GM12865 (cell line): ENCODE results near the gene FRYL.
"Not testable (repeated sequence)": the region's sequence is repeated elsewhere in the genome, so short reads cannot be mapped to it uniquely, and the experiment has no call there.

ENCODE experiments used
- DNase-seq: peaks from one replicate; pipeline ENCODE4 v3.0.0; 2010; ENCODE audit warnings: low read depth
- H3K4me3 ChIP-seq: 2 replicates; pipeline ENCODE4 v1.5.1; 2011; ENCODE audit warnings: mild to moderate bottlenecking, low read depth, low read length, control low read depth
- TF ChIP-seq, protein P1 (sequence below): IDR thresholded peaks from 2 replicates; pipeline ENCODE4 v1.5.1; 2011; ENCODE audit warnings: low read length, control low read depth, low read depth, inconsistent platforms; ENCODE audit not compliant: insufficient read depth; ENCODE audit errors: missing control alignments

Gene FRYL

DNA sequence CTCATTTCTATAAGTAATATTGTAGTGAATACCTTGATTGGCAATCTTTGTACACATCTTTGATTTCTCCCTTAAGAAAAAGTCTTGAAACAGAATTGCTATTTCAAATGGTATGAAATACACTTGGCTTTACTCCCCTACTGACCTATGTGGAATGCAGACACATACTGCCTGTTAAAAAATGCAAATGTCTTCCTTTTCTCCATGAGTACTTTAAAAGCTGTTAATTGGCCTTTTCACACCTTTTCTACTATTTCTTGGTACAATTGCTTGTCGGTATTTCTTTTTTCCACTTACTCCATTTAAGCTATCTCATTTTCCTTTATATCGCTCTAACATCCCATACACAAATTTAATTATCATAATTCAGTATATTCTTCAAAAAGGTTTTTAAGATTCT, 87.2 kb downstream of the FRYL start:
- no peak for DNase-seq
- H3K4me3 ChIP-seq = no peak overlapping the region
- TF ChIP-seq, protein P1, sequence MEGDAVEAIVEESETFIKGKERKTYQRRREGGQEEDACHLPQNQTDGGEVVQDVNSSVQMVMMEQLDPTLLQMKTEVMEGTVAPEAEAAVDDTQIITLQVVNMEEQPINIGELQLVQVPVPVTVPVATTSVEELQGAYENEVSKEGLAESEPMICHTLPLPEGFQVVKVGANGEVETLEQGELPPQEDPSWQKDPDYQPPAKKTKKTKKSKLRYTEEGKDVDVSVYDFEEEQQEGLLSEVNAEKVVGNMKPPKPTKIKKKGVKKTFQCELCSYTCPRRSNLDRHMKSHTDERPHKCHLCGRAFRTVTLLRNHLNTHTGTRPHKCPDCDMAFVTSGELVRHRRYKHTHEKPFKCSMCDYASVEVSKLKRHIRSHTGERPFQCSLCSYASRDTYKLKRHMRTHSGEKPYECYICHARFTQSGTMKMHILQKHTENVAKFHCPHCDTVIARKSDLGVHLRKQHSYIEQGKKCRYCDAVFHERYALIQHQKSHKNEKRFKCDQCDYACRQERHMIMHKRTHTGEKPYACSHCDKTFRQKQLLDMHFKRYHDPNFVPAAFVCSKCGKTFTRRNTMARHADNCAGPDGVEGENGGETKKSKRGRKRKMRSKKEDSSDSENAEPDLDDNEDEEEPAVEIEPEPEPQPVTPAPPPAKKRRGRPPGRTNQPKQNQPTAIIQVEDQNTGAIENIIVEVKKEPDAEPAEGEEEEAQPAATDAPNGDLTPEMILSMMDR = no peak

DNA sequence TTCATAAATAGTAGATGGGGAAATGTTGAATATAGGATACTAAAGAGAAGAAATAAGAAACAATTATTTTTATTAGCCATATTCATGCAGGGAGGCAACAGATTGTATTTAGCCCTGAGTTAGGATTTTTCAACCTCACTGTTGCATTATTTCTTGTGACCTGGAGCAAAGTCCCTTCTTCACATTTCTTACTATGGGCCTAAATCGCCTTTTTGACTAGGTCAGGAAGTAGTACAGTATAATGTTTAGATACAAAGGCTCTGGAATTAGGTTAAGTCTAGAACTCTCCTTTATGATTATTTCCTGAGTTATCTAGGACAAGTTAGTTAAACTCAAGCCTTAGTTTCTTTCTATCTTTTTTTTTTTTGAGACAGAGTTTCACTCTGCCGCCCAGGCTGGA, 88.0 kb downstream of the FRYL start:
- TF ChIP-seq, protein P1 = no peak
- H3K4me3 ChIP-seq = no peak overlapping the region
- DNase-seq = no peak

DNA sequence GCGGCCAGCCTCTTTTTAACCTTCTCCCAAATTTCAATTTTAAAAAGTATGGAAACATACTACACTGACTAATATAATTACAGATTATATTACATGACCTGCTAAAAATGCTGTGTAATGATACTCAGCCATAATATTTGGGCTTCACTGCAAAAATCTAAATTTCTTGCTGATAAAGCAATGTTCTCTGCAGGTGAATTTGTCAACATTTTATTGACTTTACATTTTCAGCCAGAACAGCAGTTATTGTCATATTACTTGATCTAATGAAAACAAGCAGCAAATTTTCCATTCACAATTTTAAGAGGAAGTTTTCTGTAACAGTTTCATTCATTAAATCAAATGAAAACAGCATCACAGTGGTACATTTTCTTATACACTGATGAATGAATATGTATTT, 91.1 kb downstream of the FRYL start:
- TF ChIP-seq, protein P1 = no peak
- no peak overlapping the region for H3K4me3 ChIP-seq
- DNase-seq = no peak

DNA sequence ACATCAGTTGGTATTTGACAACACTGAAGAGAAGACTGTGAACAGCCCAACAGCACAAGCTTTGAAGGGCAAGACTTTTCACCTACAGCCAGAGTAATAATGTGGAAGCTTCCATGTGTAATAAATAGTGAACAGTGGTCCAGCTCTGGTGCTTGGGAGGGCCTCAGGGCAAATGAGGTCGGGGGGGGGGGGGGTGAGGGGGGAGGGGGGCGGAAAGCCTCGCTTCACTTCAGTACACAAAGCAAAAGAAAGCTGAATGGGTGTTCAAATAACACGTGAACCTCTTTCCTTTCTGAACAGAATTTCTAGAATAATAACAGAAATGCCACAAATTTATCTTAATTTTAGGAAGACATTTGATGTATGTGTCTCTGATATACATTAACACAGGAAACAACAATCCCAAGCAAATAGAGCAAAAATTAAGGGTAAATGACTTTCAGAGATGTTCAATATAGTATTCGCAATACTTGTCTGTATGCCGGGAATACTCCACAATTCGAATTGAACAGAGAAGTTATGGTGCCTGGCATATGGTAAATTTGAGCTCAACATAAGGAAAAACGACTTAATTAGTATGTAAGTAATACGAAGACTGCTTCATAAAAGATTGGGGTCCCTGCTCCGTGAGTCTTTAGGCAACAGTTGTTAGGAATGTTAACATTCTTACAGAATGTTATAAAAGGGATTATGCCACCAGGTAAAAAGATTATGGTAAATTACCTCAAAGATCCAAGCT, 92.6 kb downstream of the FRYL start:
- no peak overlapping the region for H3K4me3 ChIP-seq
- no peak for DNase-seq
- TF ChIP-seq, protein P1 = no peak

DNA sequence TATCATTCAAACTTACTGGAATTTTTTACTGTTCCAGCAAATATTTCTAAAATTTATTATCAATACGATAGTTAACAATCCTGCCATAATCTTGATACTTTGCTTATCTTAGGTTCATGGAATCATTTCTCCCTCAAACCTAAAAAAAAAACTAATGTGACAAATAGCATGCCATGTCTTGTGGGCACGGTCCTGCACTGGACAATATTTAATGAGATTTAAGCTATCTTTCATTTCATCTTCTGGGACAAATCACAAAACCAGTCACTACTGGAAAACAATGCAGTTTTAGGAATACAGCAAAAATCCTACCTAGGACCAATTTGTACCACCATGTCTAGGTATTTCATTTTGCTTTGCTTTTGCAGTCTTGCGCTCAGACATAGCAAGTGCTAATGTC, 93.7 kb downstream of the FRYL start:
- DNase-seq = no peak
- TF ChIP-seq, protein P1 = no peak
- no peak overlapping the region for H3K4me3 ChIP-seq

DNA sequence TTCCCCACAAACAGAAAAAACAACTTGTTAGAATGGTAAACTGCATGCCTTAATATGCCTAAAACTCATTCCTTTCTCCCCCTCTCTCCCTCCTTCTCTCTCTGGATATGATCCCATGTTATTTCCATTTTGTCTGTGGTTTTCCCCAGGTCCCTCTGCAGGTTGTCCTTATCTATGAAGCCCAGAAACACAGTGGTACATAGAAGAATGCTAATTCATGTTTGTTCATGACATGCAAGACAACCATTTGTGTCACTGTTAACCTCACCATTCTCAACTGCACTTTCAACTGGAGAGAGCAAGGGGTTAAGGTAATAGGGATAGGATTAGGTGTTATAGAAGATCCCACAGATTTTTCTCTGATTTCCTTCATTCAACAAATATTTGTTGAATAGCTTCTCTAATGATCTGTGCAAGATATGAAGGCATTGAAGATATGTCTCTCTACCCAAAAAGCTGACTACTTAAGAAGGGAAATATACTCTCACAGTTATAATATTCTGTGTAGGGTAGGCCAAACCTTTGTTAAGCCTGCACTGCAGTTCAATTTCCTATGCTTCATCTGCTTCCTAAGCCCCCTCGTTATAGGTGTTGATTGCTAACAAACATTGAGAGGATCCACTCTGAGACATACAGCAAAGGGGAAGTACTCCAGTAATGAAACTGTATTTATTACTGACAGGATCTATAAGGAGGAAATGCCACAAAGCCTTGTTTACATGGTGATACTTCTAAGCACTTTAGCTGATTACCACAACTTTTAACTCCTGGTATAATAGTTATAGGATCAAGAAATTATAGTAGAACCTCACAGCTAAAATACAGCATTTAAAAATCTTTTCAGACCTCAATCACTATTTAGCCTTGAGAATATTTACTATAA, 96.1 kb downstream of the FRYL start:
- no peak overlapping the region for H3K4me3 ChIP-seq
- peak; percentile 30 for DNase-seq
- TF ChIP-seq, protein P1 = no peak

DNA sequence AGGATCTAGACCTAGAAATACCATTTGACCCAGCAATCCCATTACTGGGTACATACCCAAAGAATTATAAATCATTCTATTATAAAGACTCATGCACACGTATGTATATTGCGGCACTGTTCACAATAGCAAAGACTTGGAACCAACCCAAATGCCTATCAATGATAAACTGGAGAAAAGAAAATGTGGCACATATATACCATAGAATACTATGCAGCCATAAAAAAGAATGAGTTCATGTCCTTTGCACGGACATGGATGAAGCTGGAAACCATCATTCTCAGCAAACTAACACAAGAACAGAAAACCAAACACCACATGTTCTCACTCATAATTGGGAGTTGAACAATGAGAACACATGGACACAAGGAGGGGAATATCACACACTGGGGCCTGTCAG, 97.2 kb downstream of the FRYL start:
- not testable (repeated sequence) for DNase-seq, H3K4me3 ChIP-seq
